ENCODE measurements around the gene ATG5.
"Not testable (repeated sequence)": the region's sequence is repeated elsewhere in the genome, so short reads cannot be mapped to it uniquely, and the experiment has no call there.

ATG5 gene

DNA sequence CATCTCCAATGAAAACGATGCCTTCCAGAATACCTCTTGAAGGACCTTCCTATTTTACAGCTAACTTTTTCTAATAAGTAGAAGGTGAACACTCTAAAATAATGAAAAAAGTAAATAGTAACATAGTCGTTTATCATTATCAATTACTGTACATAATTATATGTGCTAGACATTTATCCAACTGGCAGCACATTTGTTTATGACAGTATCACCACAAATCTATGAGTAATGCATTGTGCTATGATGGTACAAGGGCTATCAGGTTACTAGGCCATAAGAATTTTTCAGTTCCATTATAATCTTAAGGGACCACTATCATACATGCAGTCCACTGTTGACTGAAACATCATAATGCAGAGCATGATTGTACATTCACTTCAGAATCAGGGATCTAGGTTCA, 68.4 kb downstream of the ATG5 start:
- no peak for DNase-seq (ENCODE audit: low read depth)

DNA sequence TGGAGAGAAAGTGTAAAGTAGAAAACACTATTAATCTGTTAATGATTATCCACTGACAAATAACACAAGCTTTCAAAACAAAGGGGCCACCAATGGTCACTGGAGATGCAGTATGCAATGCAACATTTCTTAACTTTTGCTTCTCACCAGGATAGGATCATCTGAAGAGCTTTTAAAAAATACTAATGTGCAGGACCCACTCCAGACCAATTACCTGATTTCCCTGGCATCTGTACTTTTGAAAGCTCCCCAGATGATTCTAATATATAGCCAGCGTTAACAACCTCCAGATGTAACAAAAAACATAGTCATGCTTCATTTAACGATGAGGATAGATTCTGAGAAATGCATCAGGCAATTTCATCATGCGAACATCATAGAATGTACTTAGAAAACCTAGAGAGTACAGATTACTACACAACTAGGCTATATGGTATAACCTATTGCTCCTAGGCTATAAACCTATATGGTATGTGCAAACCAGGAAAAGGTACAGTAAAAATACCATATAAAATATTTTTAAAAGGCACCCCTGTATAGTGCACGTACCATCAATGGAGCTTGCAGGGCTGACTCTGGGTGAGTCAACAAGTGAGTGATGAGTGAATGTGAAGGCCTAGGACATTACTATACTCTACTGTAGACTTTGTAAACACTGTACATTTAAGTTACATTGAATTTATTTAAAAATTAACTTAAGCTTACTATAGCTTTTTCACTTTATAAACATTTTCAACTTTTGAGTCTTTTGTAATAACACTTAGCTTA, 69.2 kb downstream of the ATG5 start:
- no peak for DNase-seq (ENCODE audit: low read depth)

DNA sequence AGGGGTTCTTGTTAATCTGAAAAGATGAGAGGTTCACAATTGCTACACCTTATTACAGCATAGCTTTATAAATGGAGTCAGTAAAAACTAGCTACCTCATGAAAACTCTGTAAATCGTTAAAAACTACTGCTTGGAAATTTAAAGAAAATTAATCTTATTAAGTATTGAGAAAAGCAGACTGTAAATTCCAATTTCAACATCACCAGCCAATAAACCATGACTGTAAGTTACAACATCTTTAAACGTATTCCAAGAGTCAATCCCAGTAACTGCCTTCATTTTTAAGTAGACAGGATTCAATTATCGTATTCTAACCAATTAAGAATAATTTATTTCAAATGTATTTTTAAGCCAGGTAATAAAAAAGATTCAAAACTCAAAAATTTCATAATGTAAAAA, 70.3 kb downstream of the ATG5 start:
- no peak for DNase-seq (ENCODE audit: low read depth)

DNA sequence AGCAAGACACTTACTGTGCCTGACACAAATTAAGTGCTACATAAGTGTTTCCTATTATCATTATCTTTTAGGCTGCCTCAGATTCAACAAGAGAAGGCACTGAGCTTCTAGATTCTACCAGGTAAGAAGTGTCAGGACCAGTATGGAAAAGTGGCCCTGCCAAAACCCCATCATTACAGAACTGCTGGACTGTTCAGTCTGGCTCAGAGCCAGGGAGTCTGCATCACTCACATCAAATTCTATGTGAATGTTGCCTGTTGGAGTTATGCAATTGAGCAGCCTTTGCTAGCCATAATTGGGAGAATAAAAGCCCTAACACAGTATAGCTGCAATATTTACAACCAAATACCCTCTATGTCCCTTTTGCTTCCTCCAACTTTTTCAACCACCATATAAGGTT, 70.9 kb downstream of the ATG5 start:
- no peak for DNase-seq (ENCODE audit: low read depth)

DNA sequence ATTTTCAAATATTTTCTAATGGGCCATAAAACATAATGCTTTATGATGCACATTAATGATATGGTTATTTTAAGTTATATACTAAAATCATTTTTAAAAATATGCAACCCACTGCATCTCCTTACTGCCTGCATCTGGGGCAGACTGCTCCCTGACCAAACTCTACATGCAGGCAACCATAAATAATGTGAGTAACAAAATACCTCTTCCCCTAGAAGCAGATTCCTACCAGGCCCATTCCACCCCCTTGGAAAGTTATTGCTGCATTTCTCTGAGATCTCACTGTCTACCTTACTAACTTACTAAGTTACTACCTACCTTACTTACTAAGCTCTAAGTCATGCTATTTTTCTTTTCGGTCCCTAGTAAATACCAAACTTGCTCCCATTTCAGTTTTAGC, 71.8 kb downstream of the ATG5 start:
- no peak for DNase-seq (ENCODE audit: low read depth)

DNA sequence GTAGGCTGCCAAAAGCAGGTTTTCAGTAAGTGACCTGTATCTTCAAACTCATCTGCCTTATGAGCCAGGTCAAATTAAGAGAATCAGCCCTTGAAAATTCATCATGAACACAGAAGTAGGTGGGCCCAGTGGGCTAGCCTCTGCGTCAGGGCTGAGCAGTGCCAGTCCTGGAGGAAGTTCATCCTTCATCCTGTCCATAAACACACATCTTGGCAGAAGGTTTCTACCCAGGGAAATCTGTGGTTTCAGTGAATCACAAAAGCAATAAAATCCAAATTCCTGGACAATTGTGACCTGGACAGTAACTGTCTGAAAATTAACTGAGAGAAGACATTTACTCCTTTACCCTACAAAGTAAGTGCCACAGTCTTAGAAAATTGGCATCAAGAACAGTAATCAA, 72.4 kb downstream of the ATG5 start:
- no peak for DNase-seq (ENCODE audit: low read depth)

DNA sequence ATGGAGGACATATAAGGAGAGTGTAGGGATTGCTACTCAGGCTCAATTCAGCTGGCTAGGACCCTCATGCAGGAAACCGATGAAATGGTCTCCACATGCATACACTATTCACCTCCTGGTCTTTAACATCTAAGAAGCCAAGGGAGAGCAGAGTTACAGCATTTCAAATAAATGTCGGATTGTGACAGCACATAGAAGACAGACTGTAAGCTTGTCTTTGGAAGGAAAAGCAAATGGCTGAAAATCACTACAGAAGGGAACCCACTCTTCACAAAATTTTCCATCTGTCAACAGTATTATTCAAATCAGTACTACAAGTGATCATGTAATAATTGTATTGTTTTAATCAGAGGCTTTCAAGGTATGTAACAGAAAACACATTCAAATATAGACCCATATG, 72.9 kb downstream of the ATG5 start:
- no peak for DNase-seq (ENCODE audit: low read depth)

DNA sequence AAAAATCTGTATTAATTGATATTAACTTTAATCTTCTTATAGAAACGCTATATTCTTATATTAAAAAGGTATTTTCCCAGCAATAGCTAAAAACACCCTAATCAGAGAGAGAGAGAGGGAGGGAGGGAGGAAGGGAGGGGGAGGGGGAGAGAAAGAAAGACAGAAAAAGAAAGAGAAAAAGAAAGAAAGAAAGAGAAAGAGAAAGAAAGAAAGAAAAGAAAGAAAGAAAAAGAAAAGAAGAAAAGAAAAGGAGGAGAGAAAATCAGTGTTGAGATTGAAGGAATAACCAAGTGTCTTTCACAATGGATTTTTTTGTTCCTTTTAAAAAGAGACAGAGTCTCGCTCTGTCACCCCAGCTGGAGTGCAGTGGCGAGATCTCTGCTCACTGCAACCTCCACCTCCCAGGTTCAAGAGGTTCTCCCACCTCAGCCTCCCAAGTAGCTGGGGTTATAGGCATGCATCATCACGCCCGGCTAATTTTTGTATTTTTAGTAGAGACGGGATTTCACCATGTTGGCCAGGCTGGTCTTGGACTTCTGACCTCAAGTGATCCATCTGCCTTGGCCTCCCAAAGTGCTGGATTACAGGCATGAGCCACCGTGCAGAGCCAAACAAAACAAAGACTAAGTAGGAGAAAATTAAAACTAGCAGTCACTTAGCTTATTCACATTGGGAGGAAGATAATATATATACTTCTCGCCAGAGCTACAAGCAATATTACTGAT, 73.9 kb downstream of the ATG5 start:
- DNase-seq (ENCODE audit: low read depth): not testable (repeated sequence)

DNA sequence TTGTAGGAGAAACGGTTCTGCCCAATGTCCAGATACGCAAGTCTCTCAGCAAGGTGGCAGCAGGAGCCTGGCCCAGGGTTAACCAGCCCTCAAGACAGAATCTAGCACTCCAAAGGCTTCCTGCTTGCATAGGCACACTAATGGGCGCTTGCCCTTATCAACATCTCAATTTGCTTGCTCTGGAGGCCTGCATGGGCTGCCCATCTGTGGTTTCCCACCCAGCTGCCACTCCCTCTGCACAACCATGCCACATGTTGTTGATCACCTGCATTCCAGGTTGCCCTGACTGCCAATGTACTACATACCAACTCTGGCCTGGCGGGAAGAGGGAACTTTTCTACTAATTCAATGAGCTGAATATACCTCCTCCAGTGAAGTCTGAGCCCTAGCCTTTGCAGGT, 74.6 kb downstream of the ATG5 start:
- no peak for DNase-seq (ENCODE audit: low read depth)

DNA sequence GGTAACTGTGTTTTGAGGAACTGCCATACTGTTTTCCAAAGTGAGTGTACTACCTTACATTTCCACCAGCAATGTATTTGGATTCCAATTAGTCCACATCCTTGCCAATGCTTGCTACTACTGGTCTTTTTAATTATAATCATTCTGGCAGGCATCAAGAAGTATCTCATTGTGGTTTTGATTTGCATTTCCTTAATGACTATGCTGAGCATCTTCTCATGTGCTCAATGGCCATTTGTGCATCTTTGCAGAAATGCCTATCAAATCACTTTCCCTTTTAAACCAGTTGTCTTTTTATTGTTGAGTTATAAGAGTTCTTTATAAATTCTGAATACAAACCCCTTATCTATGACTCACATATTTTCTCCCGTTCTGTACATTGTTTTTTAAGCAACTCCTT, 75.9 kb downstream of the ATG5 start:
- DNase-seq (ENCODE audit: low read depth): no peak

DNA sequence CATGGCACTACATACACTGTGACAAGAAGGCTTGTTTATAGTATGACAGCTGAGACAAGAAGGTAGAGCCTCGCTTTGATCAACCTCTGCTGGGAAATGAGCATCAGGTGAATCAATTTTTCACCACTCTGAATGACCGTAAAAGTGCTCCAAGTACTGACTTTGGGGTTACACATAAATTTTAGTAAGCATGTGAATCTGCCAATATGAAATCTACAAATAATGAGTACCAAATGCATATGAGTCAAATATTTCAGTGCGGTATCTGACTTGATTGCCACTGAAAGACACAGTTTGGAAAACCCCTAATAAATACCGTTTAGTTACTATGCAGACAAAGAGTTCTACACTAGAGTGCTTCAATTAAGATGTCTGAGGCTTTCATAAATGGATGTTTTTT, 77.8 kb downstream of the ATG5 start:
- DNase-seq (ENCODE audit: low read depth): no peak

DNA sequence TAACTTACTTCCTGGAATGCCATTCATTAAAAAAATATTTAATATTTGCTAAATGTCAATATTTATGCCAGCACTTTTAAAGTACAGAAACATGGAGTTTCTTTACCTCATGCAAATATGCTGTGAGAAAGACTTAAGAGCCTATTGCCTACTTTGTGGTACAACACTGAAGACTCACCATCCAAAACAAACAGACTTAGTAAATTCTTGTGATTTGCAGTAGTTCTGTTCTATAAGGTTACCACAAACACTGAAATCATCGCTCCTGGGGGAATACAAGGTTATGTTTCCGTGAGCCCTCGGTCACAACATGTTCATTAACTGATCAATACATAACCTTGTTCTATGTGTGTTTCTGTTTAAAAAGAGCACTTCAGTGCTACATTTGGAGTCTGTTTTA, 78.3 kb downstream of the ATG5 start:
- no peak for DNase-seq (ENCODE audit: low read depth)

DNA sequence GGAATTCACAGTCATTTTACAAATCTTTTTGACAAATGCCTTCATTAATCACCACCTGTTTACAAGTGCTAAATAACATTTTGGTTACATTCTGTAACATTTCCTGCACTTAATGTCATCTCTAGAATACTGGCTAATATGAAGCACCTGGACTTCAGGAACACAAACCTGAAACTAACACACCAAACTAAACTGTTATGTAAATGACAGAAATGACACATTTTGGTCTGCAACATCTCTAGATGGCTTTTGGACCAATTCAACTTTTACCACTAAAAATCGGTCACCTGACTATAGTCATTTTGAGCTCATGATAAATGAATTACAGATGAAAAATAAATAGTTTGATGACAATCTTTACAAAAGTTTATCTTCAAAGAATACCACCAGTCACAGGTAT, 80.6 kb downstream of the ATG5 start:
- no peak for DNase-seq (ENCODE audit: low read depth)

DNA sequence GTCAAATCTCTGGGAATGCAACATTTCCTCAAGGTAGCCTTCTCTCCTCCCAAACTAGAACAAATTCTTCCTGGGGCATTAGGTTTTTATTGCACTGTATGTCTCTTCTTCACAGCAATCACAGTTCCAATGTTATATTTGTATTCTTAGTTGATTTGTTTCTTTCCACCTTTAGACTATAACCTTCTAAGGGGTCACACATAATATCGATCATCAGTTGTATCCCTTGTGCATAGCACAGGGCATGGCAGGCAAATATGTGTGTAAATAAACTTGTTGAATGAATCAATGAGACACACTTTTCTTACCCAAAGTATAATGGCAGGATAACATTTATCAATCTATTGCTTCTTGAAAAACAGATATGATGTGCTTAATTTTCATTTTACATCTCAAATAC, 81.0 kb downstream of the ATG5 start:
- no peak for DNase-seq (ENCODE audit: low read depth)

DNA sequence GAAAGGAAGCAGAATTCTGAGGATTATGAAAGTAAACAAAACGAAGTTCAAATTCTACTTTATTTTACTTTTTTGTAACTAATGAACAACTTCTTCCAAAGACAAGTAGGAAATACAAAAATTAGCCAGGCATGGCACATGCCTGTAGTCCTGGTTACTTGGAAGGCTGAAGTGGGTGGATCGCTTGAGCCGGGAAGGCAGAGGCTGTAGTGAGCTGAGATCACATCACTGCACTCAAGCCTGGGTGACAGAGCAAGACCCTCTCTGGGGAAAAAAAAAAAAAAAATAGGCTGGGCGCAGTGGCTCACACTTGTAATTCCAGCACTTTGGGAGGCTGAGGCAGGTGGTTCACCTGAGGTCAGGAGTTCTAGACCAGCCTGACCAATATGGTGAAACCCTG, 82.3 kb downstream of the ATG5 start:
- no peak for DNase-seq (ENCODE audit: low read depth)

DNA sequence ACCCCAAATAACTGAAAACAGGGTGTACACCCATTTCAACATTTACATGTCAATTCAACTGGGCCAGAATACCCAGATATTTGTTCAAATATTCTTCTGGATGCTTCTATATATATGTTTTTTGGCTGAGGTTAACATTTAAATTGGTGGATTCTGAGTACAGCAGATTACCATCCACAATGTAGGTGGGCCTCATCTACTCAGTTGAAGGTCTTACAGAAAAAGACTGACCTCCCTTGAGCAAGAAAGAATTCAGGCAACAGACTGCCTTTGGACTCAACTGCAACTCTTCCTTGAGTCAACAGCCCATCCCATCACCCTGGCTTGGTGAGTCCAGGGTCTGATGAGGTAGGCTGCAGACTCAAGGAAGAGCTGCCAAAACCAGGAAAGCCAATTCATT, 84.1 kb downstream of the ATG5 start:
- DNase-seq (ENCODE audit: low read depth): no peak

DNA sequence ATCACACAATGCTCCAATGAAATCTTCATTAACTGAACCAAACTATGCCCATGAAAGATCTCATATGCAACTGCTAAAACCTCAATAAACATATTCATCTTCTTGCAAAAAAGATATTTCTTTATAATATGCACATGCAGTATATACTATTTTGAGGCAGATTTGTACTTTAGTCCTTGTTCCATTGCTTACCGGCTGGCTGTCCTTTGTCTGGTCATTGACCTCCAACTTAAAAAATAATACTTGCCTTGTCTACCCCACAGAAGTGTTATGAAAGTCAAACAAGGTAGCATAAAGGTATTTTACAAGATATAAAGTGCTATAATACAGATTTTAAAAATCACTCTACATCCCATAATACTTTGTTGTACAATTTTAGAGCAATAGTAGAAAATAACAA, 88.3 kb downstream of the ATG5 start:
- no peak for DNase-seq (ENCODE audit: low read depth)

DNA sequence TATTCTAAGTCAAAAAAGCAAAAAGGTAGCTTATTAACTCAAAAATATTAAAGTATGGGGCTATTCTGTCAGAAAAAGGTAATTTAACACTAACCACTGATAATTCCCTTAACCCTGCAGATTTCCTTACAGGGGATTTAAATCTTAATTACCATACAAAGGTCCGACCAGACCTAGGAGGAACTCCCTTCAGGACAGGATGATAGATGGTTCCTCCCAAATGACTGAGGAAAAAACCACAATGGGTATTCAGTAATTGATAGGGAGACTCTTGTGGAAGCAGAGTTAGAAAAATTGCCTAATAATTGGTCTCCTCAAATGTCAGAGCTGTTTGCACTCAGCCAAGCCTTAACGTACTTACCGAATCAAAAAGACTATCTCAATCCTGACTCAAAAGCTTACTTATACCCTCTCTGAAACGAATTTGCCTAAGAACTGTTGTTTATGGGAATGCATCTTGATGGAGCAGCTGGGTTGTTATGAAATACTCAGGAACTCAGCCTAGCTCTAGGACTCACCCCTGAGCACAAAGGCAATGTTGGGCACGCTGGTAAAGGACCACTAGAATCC, 95.6 kb downstream of the ATG5 start:
- not testable (repeated sequence) for DNase-seq (ENCODE audit: low read depth)

DNA sequence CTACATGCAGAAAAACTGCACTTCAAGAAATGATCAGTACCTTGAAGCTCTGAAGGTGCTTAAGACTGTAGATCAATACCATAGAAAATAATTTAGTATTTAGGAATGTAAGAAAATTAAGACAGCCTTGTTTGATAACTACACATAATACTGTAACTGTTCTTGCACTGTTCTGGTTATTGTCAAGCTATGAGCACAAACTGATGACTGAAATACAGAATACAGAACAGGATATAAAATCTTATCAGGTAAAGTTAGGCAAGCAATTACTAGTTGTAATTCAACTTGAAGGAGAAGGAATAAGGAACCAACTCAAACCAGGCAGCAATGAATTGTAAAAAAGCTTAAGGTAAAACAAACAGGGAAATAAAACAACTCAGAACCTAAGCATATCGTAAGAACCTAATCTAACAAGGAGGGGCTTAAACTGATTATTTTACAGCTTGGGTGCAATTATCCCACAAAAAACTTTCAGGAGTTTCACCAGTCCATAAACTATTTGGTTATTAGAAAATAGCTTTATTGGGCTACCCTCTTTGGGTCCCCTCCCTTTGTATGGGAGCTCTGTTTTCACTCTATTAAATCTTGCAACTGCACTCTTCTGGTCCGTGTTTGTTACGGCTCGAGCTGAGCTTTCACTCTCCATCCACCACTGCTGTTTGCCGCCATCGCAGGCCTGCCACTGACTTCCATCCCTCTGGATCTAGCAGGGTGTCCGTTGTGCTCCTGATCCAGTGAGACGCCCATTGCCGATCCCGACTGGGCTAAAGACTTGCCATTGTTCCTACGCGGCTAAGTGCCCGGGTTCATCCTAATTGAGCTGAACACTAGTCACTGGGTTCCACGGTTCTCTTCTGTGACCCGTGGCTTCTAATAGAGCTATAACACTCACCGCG, 97.7 kb downstream of the ATG5 start:
- DNase-seq (ENCODE audit: low read depth): no peak

DNA sequence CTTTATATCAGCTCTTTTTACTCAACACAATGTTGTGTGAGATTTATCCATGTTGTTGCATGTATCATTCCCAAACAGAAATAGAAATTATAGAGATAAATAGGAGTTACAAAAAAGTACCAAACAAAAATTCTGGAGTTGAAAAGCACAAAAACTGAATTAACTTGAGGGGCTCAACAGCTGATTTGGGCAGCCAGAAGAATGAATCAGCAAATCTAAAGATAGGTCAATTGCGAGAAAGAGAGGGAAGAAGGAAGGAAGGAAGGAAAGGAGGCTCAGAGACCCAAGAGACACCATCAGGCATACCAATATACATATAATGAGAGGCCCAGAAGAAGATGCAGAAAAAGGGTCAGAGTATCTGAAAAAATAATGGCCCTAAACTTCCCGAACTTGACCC, 98.9 kb downstream of the ATG5 start:
- no peak for DNase-seq (ENCODE audit: low read depth)

DNA sequence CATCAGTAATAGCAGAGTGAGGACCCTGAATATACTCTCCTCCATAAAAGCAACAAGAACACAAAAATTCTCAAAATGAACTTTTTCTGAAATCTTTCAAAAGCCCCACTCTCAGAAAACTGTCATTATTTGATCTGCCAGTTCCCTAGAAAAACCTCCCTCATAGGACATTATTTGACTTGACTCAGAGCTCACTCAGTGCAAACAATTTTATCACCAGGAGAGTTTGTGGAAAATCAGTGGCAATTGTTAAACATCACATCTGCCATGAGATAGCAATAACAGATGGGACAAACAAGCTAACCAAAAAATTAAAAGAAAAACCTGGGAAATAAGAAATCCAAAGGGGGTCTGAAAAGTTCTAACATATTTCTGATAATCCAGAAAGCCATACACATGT, 100.0 kb downstream of the ATG5 start:
- DNase-seq (ENCODE audit: low read depth): no peak

DNA sequence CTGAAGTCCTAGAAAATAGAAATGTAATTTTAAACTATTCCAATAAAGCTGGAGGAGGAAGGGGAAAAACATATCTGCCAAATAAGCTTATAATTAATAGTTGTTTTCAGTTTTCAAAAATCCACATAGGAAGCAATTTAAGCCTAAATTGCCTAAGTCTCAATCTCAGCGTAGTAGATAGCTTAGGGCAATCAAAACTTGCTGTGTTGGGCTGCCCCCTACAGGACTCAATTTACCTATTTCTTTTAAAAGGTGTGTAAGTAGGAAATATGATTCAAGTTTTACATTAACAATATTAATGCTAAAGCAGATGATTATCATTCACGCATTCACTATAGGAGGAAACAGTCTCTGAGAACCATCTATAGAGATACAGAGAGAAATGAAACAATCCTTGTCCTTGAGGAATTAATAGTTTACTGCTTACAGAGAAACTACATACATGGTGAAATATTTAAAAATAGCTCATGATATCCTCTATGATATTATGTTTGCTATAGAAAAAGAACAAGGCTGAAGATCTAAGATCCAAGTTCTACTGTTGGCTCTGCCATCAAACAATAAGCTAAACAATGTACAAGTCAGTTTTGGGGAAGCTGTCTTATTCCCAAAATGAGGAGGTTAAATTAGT, 102.1 kb downstream of the ATG5 start:
- peak; percentile 60 for DNase-seq (ENCODE audit: low read depth)

Measured in activated gamma-delta T cell treated with anti-CD3 and anti-CD28 coated beads, Interleukin-2, amount 50 U/mL, for 16 hours (primary cell).